ENCODE results near the gene CHRM2. TPM values are rescaled to one million over a fixed set of nuclear protein-coding genes. Genes with fewer than 3 reads are reported as not detected.

Gene CHRM2
- total RNA-seq, 4 donors from 2014 or later, result 6.6 to 29.5 (median 10.7) TPM

DNA sequence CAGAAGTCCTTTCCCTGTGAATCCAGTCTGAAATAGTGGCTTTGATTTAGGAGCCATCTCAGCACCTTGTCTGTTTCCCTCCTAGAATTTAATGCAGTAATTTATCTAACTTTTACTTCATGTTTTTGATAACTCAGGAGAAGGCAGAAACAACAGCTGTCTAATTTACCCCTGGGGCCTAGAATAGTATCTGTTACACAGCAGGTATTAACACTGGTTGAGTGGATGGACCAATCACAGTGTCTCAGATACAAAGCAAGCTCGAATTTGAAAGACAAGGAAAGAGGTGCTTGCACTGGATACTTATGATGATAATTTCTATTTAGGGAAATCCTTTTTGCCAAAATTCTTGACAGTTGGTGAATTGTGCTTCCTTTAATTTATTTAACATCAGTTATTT, 23.4 kb downstream of the CHRM2 start:
- H3K9me3 ChIP-seq, result no peaks in the 10 kb centered on the region
- no peaks in the 10 kb centered on the region for H3K4me1 ChIP-seq
- no peaks in the 10 kb centered on the region for H3K27me3 ChIP-seq
- no peak for DNase-seq
- in situ Hi-C loops (cut with MboI; ENCODE audit: low pct_ligation_motif_present in 1 of 4, low pct_unique_long_range_greater_than_20kb in 1 of 4, low sequenced_read_pairs in 3 of 4) (no loop called here), intact Hi-C loops (cut with DNase I; ENCODE audit: low total_unique reads) (no loop called here)
- WGBS, 2 donors (ENCODE audit: low coverage in 1 of 2), result 50 to 71% methylated on average over 1 of the region's 1 CpG
- TF ChIP-seq EP300 (IDR thresholded peaks at IDR 0.05; ENCODE audit: low read depth), result no peak
- TF ChIP-seq, protein P1, sequence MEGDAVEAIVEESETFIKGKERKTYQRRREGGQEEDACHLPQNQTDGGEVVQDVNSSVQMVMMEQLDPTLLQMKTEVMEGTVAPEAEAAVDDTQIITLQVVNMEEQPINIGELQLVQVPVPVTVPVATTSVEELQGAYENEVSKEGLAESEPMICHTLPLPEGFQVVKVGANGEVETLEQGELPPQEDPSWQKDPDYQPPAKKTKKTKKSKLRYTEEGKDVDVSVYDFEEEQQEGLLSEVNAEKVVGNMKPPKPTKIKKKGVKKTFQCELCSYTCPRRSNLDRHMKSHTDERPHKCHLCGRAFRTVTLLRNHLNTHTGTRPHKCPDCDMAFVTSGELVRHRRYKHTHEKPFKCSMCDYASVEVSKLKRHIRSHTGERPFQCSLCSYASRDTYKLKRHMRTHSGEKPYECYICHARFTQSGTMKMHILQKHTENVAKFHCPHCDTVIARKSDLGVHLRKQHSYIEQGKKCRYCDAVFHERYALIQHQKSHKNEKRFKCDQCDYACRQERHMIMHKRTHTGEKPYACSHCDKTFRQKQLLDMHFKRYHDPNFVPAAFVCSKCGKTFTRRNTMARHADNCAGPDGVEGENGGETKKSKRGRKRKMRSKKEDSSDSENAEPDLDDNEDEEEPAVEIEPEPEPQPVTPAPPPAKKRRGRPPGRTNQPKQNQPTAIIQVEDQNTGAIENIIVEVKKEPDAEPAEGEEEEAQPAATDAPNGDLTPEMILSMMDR (IDR thresholded peaks at IDR 0.05), result no peak
- TF ChIP-seq POLR2AphosphoS5 (IDR thresholded peaks at IDR 0.05), result no peak
- TF ChIP-seq POLR2A (IDR thresholded peaks at IDR 0.05), result no peak
- no peak overlapping the region for H3K27ac ChIP-seq
- no peaks in the 10 kb centered on the region for H3K36me3 ChIP-seq
- no peak overlapping the region for H3K4me3 ChIP-seq

GRCh38 chr7:136894789-136895188, 26.3 kb downstream of the CHRM2 start:
- no peak overlapping the region for H3K27ac ChIP-seq
- no peaks in the 10 kb centered on the region for H3K4me1 ChIP-seq
- no peaks in the 10 kb centered on the region for H3K27me3 ChIP-seq
- no peaks in the 10 kb centered on the region for H3K36me3 ChIP-seq
- intact Hi-C loops (cut with DNase I; ENCODE audit: low total_unique reads), result no loop called here
- no peak for DNase-seq
- H3K4me3 ChIP-seq, result no peak overlapping the region
- no peaks in the 10 kb centered on the region for H3K9me3 ChIP-seq
- in situ Hi-C loops (cut with MboI; ENCODE audit: low pct_ligation_motif_present in 1 of 4, low pct_unique_long_range_greater_than_20kb in 1 of 4, low sequenced_read_pairs in 3 of 4), result no loop called here
- WGBS, 2 donors (ENCODE audit: low coverage in 1 of 2), result 29 to 47% methylated on average over 2 of the region's 2 CpGs
- TF ChIP-seq EP300 (IDR thresholded peaks at IDR 0.05; ENCODE audit: low read depth), result no peak
- no peak for TF ChIP-seq POLR2A (IDR thresholded peaks at IDR 0.05)
- TF ChIP-seq POLR2AphosphoS5 (IDR thresholded peaks at IDR 0.05), result no peak

DNA sequence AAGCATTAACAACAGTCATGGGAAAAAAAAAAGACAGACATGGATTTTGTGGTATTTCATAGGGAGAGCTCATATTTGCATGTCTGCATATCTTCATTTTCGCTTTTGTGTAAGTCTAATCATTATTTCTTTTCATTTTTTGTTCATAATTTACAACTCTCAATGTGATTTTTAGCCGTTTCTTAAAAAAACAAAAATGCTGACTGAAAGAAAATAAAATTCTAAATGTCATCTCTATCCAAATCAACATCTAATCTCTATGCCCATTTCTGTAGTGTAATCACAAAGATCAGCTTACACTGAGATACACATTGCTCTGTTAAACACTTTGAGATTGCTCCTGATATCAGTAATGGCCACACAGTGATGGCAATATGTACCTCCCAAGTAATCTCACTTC, 29.2 kb downstream of the CHRM2 start:
- in situ Hi-C loops (cut with MboI; ENCODE audit: low pct_ligation_motif_present in 1 of 4, low pct_unique_long_range_greater_than_20kb in 1 of 4, low sequenced_read_pairs in 3 of 4), result no loop called here
- intact Hi-C loops (cut with DNase I; ENCODE audit: low total_unique reads), result no loop called here
- no peaks in the 10 kb centered on the region for H3K4me1 ChIP-seq
- TF ChIP-seq POLR2AphosphoS5 (IDR thresholded peaks at IDR 0.05) (no peak), EP300 (IDR thresholded peaks at IDR 0.05; ENCODE audit: low read depth) (no peak), POLR2A (IDR thresholded peaks at IDR 0.05) (no peak)
- TF ChIP-seq, protein P1 (IDR thresholded peaks at IDR 0.05), result no peak
- no peaks in the 10 kb centered on the region for H3K36me3 ChIP-seq
- no peaks in the 10 kb centered on the region for H3K9me3 ChIP-seq
- H3K27me3 ChIP-seq, result no peaks in the 10 kb centered on the region
- H3K27ac ChIP-seq, result no peak overlapping the region
- no peak overlapping the region for H3K4me3 ChIP-seq
- WGBS, 2 donors (ENCODE audit: low coverage in 1 of 2), result 55 to 58% methylated on average over 2 of the region's 2 CpGs
- no peak for DNase-seq

DNA sequence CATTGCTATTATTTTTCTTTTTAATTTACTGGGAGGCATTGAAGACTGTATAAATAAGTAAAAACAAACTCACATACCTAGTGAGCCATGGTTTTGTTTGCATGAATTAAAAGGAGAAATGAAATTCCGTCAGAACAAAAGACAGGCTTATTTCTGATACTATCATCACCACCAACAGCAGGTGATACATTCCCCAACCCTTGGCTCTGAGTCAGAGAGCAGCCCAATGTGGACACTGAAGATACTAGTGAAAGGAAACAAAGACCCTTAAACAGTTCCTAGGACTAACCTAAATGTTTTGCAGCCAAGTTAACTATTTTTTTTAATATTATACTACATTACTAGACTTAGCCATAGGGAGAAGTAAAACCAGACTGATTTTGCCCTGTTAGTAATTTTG, 31.6 kb downstream of the CHRM2 start:
- in situ Hi-C loops (cut with MboI; ENCODE audit: low pct_ligation_motif_present in 1 of 4, low pct_unique_long_range_greater_than_20kb in 1 of 4, low sequenced_read_pairs in 3 of 4), result no loop called here
- intact Hi-C loops (cut with DNase I; ENCODE audit: low total_unique reads), result no loop called here

More for the DNA sequence above, 31.6 kb downstream of the CHRM2 start:
- no peak overlapping the region for H3K4me3 ChIP-seq
- no peaks in the 10 kb centered on the region for H3K4me1 ChIP-seq
- no peaks in the 10 kb centered on the region for H3K9me3 ChIP-seq
- no peaks in the 10 kb centered on the region for H3K27me3 ChIP-seq
- H3K36me3 ChIP-seq, result no peaks in the 10 kb centered on the region
- 40 to 46% methylated on average over 1 of the region's 1 CpG for WGBS, 2 donors (ENCODE audit: low coverage in 1 of 2)
- no peak for TF ChIP-seq POLR2AphosphoS5 (IDR thresholded peaks at IDR 0.05)
- no peak for TF ChIP-seq POLR2A (IDR thresholded peaks at IDR 0.05)
- TF ChIP-seq, protein P1 (IDR thresholded peaks at IDR 0.05), result no peak
- no peak for DNase-seq
- no peak overlapping the region for H3K27ac ChIP-seq
